Hepatocyte (in vitro differentiated cells): ENCODE measurements around the gene SLC26A6. TPM values are rescaled to one million over a fixed set of nuclear protein-coding genes. Genes with fewer than 3 reads are reported as not detected.

Experiments
- DNase-seq: peaks from one replicate; pipeline ENCODE4 v3.0.0-alpha.2; 2016; ENCODE audit warnings: low spot score
- H2AFZ ChIP-seq: fragments of 200-600 bp; sonication (generic); 2 replicates; pipeline ENCODE4 v1.6.0; 2016; ENCODE audit warnings: antibody characterized with exemption, mild to moderate bottlenecking
- H3K27ac ChIP-seq: fragments of 200-600 bp; sonication (generic); 2 replicates; pipeline ENCODE4 v1.5.1; 2016; ENCODE audit warnings: mild to moderate bottlenecking
- H3K27me3 ChIP-seq: fragments of 200-600 bp; sonication (generic); 2 replicates; pipeline ENCODE4 v1.6.1; 2016
- H3K36me3 ChIP-seq: fragments of 200-600 bp; sonication (generic); replicated peaks from 2 replicates; pipeline ENCODE4 v1.5.1; 2016; ENCODE audit warnings: low read depth; ENCODE audit not compliant: insufficient read depth
- H3K4me1 ChIP-seq: fragments of 200-600 bp; sonication (generic); 2 replicates; pipeline ENCODE4 v1.5.1; 2016; ENCODE audit warnings: mild to moderate bottlenecking, moderate library complexity; ENCODE audit not compliant: insufficient read depth
- H3K4me2 ChIP-seq: fragments of 200-600 bp; sonication (generic); 2 replicates; pipeline ENCODE4 v1.6.0; 2016
- H3K4me3 ChIP-seq: fragments of 200-600 bp; sonication (generic); 2 replicates; pipeline ENCODE4 v1.5.1; 2016; ENCODE audit warnings: mild to moderate bottlenecking
- H3K79me2 ChIP-seq: fragments of 200-600 bp; sonication (generic); 2 replicates; pipeline ENCODE4 v1.6.0; 2017; ENCODE audit warnings: mild to moderate bottlenecking
- H3K9me2 ChIP-seq: fragments of 200-600 bp; sonication (generic); replicated peaks from 2 replicates; pipeline ENCODE4 v1.6.0; 2017; ENCODE audit warnings: mild to moderate bottlenecking; ENCODE audit not compliant: insufficient read depth
- H3K9me3 ChIP-seq: fragments of 200-600 bp; sonication (generic); 2 replicates; pipeline ENCODE4 v1.5.1; 2016; ENCODE audit warnings: low read depth, mild to moderate bottlenecking
- H4K20me1 ChIP-seq: fragments of 200-600 bp; sonication (generic); 2 replicates; pipeline ENCODE4 v1.6.0; 2016; ENCODE audit warnings: mild to moderate bottlenecking; ENCODE audit not compliant: insufficient read depth, poor library complexity, severe bottlenecking
- CTCF ChIP-seq: fragments of 200-600 bp; sonication (generic); IDR thresholded peaks from 2 replicates; pipeline ENCODE4 v1.5.1; 2016; ENCODE audit warnings: antibody characterized with exemption, mild to moderate bottlenecking; ENCODE audit not compliant: poor library complexity
- EZH2 ChIP-seq: fragments of 200-600 bp; sonication (generic); IDR thresholded peaks from 2 replicates; pipeline ENCODE4 v1.6.1; 2016; ENCODE audit warnings: antibody characterized with exemption, mild to moderate bottlenecking, borderline replicate concordance
- EZH2phosphoT487 ChIP-seq: fragments of 200-600 bp; sonication (generic); IDR thresholded peaks from one replicate; pipeline ENCODE4 v1.6.1; 2018; ENCODE audit warnings: antibody characterized with exemption, mild to moderate bottlenecking, low read depth, moderate library complexity; ENCODE audit not compliant: unreplicated experiment, severe bottlenecking
- WGBS: methylation state at CpG from one replicate; pipeline ENCODE4 v1.1.6; 2016; ENCODE audit warnings: low lambda C conversion rate; ENCODE audit errors: missing lambda C conversion rate; 5-methylcytosine and 5-hydroxymethylcytosine counted together
- polyA plus RNA-seq: library from polyadenylated mRNA; unstranded; fragments of >200 nt; fragmentation: Nextera tagmentation; extraction: Ambion mirVana; gene quantifications from 2 replicates; pipeline ENCODE4 v1.2.1, GENCODE V29; 2016
- total RNA-seq: library from RNA; depleted of rRNA; stranded (reverse); fragments of >200 nt; gene quantifications from 2 replicates; pipeline ENCODE4 v1.2.3, GENCODE V29; 2014

SLC26A6 gene
- total and polyA plus RNA-seq, 2 experiments from 2014 or later: 53.7 to 56.6 TPM

- H3K9me3 ChIP-seq: no peaks in the 10 kb centered on the region
- no peak for DNase-seq
- no peaks in the 10 kb centered on the region for H3K36me3 ChIP-seq
- H2AFZ ChIP-seq: no peak overlapping the region
- peaks cover 13% of the 10 kb centered on the region for H3K4me1 ChIP-seq
- no peak overlapping the region for H3K4me3 ChIP-seq
- peaks cover 38% of the 10 kb centered on the region for H3K79me2 ChIP-seq
- H3K27ac ChIP-seq: no peak overlapping the region
- H4K20me1 ChIP-seq: no peaks in the 10 kb centered on the region
- TF ChIP-seq EZH2phosphoT487 (no peak), CTCF (no peak), EZH2 (no peak)
- no peaks in the 10 kb centered on the region for H3K27me3 ChIP-seq
- peak overlapping the region; percentile 87 for H3K4me2 ChIP-seq
- 85% methylated on average over 5 of the region's 5 CpGs for WGBS
- no peaks in the 10 kb centered on the region for H3K9me2 ChIP-seq
Observed at GRCh38 chr3:48607519-48607918, 27.7 kb downstream of the SLC26A6 start.

GRCh38 chr3:48601622-48601994 is 33.7 kb downstream of the SLC26A6 start:
- no peak for TF ChIP-seq EZH2phosphoT487
- TF ChIP-seq EZH2: no peak
- TF ChIP-seq CTCF: no peak
- peaks cover 8% of the 10 kb centered on the region for H3K79me2 ChIP-seq
- DNase-seq: no peak
- H3K9me3 ChIP-seq: no peaks in the 10 kb centered on the region
- H3K4me3 ChIP-seq: no peak overlapping the region
- no peak overlapping the region for H3K27ac ChIP-seq
- H3K36me3 ChIP-seq: no peaks in the 10 kb centered on the region
- H3K4me1 ChIP-seq: peaks cover 26% of the 10 kb centered on the region
- H3K4me2 ChIP-seq: no peak overlapping the region
- no peaks in the 10 kb centered on the region for H3K9me2 ChIP-seq
- H4K20me1 ChIP-seq: no peaks in the 10 kb centered on the region
- WGBS: 86% methylated on average over 2 of the region's 2 CpGs
- H2AFZ ChIP-seq: no peak overlapping the region
- no peaks in the 10 kb centered on the region for H3K27me3 ChIP-seq

GRCh38 chr3:48600711-48601621 is 34.3 kb downstream of the SLC26A6 start:
- TF ChIP-seq EZH2phosphoT487 (no peak), CTCF (no peak), EZH2 (no peak)
- Histone ChIP-seq H3K9me3 (no peaks in the 10 kb centered on the region), H3K27me3 (no peaks in the 10 kb centered on the region), H3K4me2 (no peak overlapping the region), H3K4me3 (no peak overlapping the region), H3K4me1 (peaks cover 32% of the 10 kb centered on the region), H3K79me2 (peaks cover 3% of the 10 kb centered on the region), H3K36me3 (no peaks in the 10 kb centered on the region), H2AFZ (no peak overlapping the region), H4K20me1 (no peaks in the 10 kb centered on the region), H3K9me2 (no peaks in the 10 kb centered on the region), H3K27ac (no peak overlapping the region)
- 93% methylated on average over 19 of the region's 19 CpGs for WGBS
- DNase-seq: no peak
